Adipose tissue (tissue), 3 donors: ENCODE measurements around the gene ZMIZ2. TPM values are rescaled to one million over a fixed set of nuclear protein-coding genes. Genes with fewer than 3 reads are reported as not detected.
"Not testable (repeated sequence)": the region's sequence is repeated elsewhere in the genome, so short reads cannot be mapped to it uniquely, and the experiment has no call there.

Source experiments
- H3K27ac ChIP-seq: one replicate; pipeline ENCODE4 v1.5.1; 2013; ENCODE audit warnings: low read depth, low read length
- WGBS, 3 donors: extraction: QIAGEN DNeasy Blood & Tissue Kit; methylation state at CpG; one replicate each; pipeline ENCODE4 v1.1.7; 2013; 5-methylcytosine and 5-hydroxymethylcytosine counted together
- polyA plus RNA-seq, 3 donors: library from polyadenylated mRNA; stranded (reverse); fragments of 200-250 nt; gene quantifications; one replicate each; pipeline ENCODE4 v1.2.3, GENCODE V29; 2013
- donor health status: healthy with polysubstance abuse.
- donor health status: Bipolar disorder and iron deficiency.
- donor health status: healthy.

ZMIZ2 gene
- polyA plus RNA-seq, 3 donors: 28.2 to 42.5 (median 29.5) TPM

- 89 to 96% (median 93%) methylated on average over 4 of the region's 4 CpGs for WGBS, 3 donors
- no peak overlapping the region for H3K27ac ChIP-seq
These were observed 28.3 kb upstream of the ZMIZ2 start for GRCh38 chr7:44720301-44720700.

GRCh38 chr7:44724276-44724675, 24.4 kb upstream of the ZMIZ2 start:
- WGBS, 3 donors: 83 to 94% (median 90%) methylated on average over 4 of the region's 4 CpGs
- H3K27ac ChIP-seq: no peak overlapping the region

GRCh38 chr7:44726250-44726649, 22.4 kb upstream of the ZMIZ2 start:
- WGBS, 3 donors: 64 to 75% (median 69%) methylated on average over 7 of the region's 7 CpGs
- not testable (repeated sequence) for H3K27ac ChIP-seq

- no peak overlapping the region for H3K27ac ChIP-seq
- 55 to 68% (median 57%) methylated on average over 6 of the region's 6 CpGs for WGBS, 3 donors
These were observed 21.3 kb upstream of the ZMIZ2 start for GRCh38 chr7:44727158-44727936.

GRCh38 chr7:44727937-44728262, 20.7 kb upstream of the ZMIZ2 start:
- no peak overlapping the region for H3K27ac ChIP-seq
- WGBS, 3 donors: 93 to 100% (median 96%) methylated on average over 1 of the region's 1 CpG

- WGBS, 3 donors: 70 to 88% (median 81%) methylated on average over 12 of the region's 12 CpGs
- no peak overlapping the region for H3K27ac ChIP-seq
These were observed 18.6 kb upstream of the ZMIZ2 start for GRCh38 chr7:44729949-44730590.

- 89 to 93% (median 92%) methylated on average over 6 of the region's 6 CpGs for WGBS, 3 donors
- not testable (repeated sequence) for H3K27ac ChIP-seq
These were observed 15.7 kb upstream of the ZMIZ2 start for GRCh38 chr7:44732971-44733370.

- 72 to 85% (median 84%) methylated on average over 5 of the region's 5 CpGs for WGBS, 3 donors
These were observed 14.8 kb upstream of the ZMIZ2 start for GRCh38 chr7:44733708-44734481.

GRCh38 chr7:44735403-44736165, 13.1 kb upstream of the ZMIZ2 start:
- WGBS, 3 donors: 70 to 89% (median 70%) methylated on average over 5 of the region's 5 CpGs
- H3K27ac ChIP-seq: no peak overlapping the region

More at GRCh38 chr7:44733708-44734481, 14.8 kb upstream of the ZMIZ2 start:
- H3K27ac ChIP-seq: no peak overlapping the region

- WGBS, 3 donors: 83 to 86% (median 83%) methylated on average over 3 of the region's 3 CpGs
- H3K27ac ChIP-seq: no peak overlapping the region
These were observed 11.8 kb upstream of the ZMIZ2 start for GRCh38 chr7:44736896-44737295.

- H3K27ac ChIP-seq: no peak overlapping the region
- WGBS, 3 donors: 87 to 90% (median 88%) methylated on average over 4 of the region's 4 CpGs
These were observed 10.5 kb upstream of the ZMIZ2 start for GRCh38 chr7:44738051-44738723.

- no peak overlapping the region for H3K27ac ChIP-seq
- WGBS, 3 donors: 91 to 94% (median 92%) methylated on average over 21 to 23 of the region's 23 CpGs
These were observed 9.6 kb upstream of the ZMIZ2 start for GRCh38 chr7:44738876-44739665.

- H3K27ac ChIP-seq: no peak overlapping the region
- 88 to 100% (median 89%) methylated on average over 2 of the region's 2 CpGs for WGBS, 3 donors
These were observed 8.6 kb upstream of the ZMIZ2 start for GRCh38 chr7:44740055-44740454.

- H3K27ac ChIP-seq: no peak overlapping the region
- WGBS, 3 donors: 67 to 81% (median 77%) methylated on average over 1 of the region's 1 CpG
These were observed 4.9 kb upstream of the ZMIZ2 start for GRCh38 chr7:44743750-44744149.

- WGBS, 3 donors: 1 to 2% (median 2%) methylated on average over 37 to 58 of the region's 60 CpGs
These were observed 493 bp downstream of the ZMIZ2 start for GRCh38 chr7:44748948-44749731.

GRCh38 chr7:44749992-44750391, 1.3 kb downstream of the ZMIZ2 start:
- WGBS, 3 donors: 67 to 94% (median 90%) methylated on average over 2 of the region's 2 CpGs
- no peak overlapping the region for H3K27ac ChIP-seq

More at GRCh38 chr7:44748948-44749731, 493 bp downstream of the ZMIZ2 start:
- H3K27ac ChIP-seq: peak overlapping the region; percentile 29

GRCh38 chr7:44750424-44750823, 1.8 kb downstream of the ZMIZ2 start:
- WGBS, 3 donors: 87 to 98% (median 87%) methylated on average over 3 of the region's 3 CpGs
- no peak overlapping the region for H3K27ac ChIP-seq
